SK-N-SH (cell line): ENCODE measurements around the gene MXRA8. TPM values are rescaled to one million over a fixed set of nuclear protein-coding genes. Genes with fewer than 3 reads are reported as not detected.

Source experiments
- CTCF ChIA-PET: fragments of 300-600, 350-600 bp; formaldehyde crosslinking; extraction: SDS; loops from one replicate; lab custom pipeline; 2021; lab: Yijun Ruan, JAX
- POLR2A ChIA-PET: fragments of 350-600 bp; sonication (Branson Sonifier 250); formaldehyde crosslinking; extraction: SDS; loops from one replicate; lab custom pipeline; 2020; ENCODE audit warnings: antibody characterized with exemption, inconsistent platforms; lab: Yijun Ruan, JAX
- DNase-seq: peaks from one replicate; pipeline ENCODE4 v3.0.0; 2012
- H2AFZ ChIP-seq: fragments of 200-600 bp; sonication (generic); 2 replicates; pipeline ENCODE4 v1.8.1; 2016; ENCODE audit warnings: antibody characterized with exemption, mild to moderate bottlenecking, low read depth
- H3F3A ChIP-seq: fragments of 200-600 bp; sonication (generic); replicated peaks from 2 replicates; pipeline ENCODE3; 2016; ENCODE audit warnings: antibody characterized with exemption, mild to moderate bottlenecking; ENCODE audit not compliant: insufficient read depth
- H3K27ac ChIP-seq, 2 experiments: fragments of 200-500 bp in 1 of 2; fragments of 200-600 bp in 1 of 2; sonication (Bioruptor generic) in 1 of 2; sonication (generic), shearing (Covaris generic) in 1 of 2; 2 replicates each; pipeline versions ENCODE4 v1.5.1 to v1.6.1; 2014 to 2016; ENCODE audit warnings: low read depth in 2 of 2, inconsistent platforms in 1 of 2, low read length in 1 of 2, mild to moderate bottlenecking in 1 of 2, mixed read lengths in 1 of 2
- H3K27me3 ChIP-seq: fragments of 200-600 bp; sonication (generic), shearing (Covaris generic); 2 replicates; pipeline ENCODE4 v1.6.1; 2016; ENCODE audit warnings: mixed run types; ENCODE audit not compliant: insufficient read depth
- H3K36me3 ChIP-seq, 2 experiments: fragments of 200-500 bp in 1 of 2; fragments of 200-600 bp in 1 of 2; sonication (Bioruptor generic) in 1 of 2; sonication (generic) in 1 of 2; replicated peaks in 1 of 2; 2 replicates each; pipeline versions ENCODE3 to v1.5.1; 2014 to 2016; ENCODE audit warnings: low read length in 1 of 2, mild to moderate bottlenecking in 1 of 2; ENCODE audit not compliant: insufficient read depth in 2 of 2, control insufficient read depth in 1 of 2
- H3K4me1 ChIP-seq, 2 experiments: fragments of 200-500 bp in 1 of 2; fragments of 200-600 bp in 1 of 2; sonication (Bioruptor generic) in 1 of 2; sonication (generic), shearing (Covaris generic) in 1 of 2; 2 replicates each; pipeline versions ENCODE4 v1.5.1 to v1.6.1; 2014 to 2016; ENCODE audit warnings: low read depth in 1 of 2, low read length in 1 of 2, mixed run types in 1 of 2; ENCODE audit not compliant: insufficient read depth in 2 of 2, control insufficient read depth in 1 of 2
- H3K4me2 ChIP-seq: fragments of 200-600 bp; sonication (generic), shearing (Covaris generic); 2 replicates; pipeline ENCODE4 v1.6.1; 2017; ENCODE audit warnings: mixed run types
- H3K4me3 ChIP-seq, 2 experiments: fragments of 200-500 bp in 1 of 2; fragments of 200-600 bp in 1 of 2; sonication (Bioruptor generic) in 1 of 2; sonication (generic), shearing (Covaris generic) in 1 of 2; 2 replicates each; pipeline versions ENCODE4 v1.5.1 to v1.8.1; 2014 to 2016; ENCODE audit warnings: low read depth in 2 of 2, inconsistent platforms in 1 of 2, low read length in 1 of 2, mild to moderate bottlenecking in 1 of 2, mixed read lengths in 1 of 2, moderate library complexity in 1 of 2
- H3K79me2 ChIP-seq: fragments of 200-600 bp; sonication (generic); 2 replicates; pipeline ENCODE4 v1.8.1; 2017; ENCODE audit warnings: mild to moderate bottlenecking; ENCODE audit not compliant: insufficient read depth
- H3K9ac ChIP-seq: fragments of 200-600 bp; sonication (generic); 2 replicates; pipeline ENCODE4 v1.6.1; 2017; ENCODE audit warnings: mixed run types
- H3K9me2 ChIP-seq: fragments of 200-600 bp; sonication (generic); 2 replicates; pipeline ENCODE4 v1.6.1; 2017; ENCODE audit warnings: mixed run types
- H3K9me3 ChIP-seq: fragments of 200-600 bp; sonication (generic); 2 replicates; pipeline ENCODE4 v1.6.1; 2017; ENCODE audit warnings: mixed run types, mild to moderate bottlenecking, moderate library complexity
- H4K20me1 ChIP-seq: fragments of 200-600 bp; sonication (generic); 2 replicates; pipeline ENCODE4 v1.6.1; 2017; ENCODE audit warnings: mild to moderate bottlenecking, mixed run types; ENCODE audit not compliant: insufficient read depth
- CHD2 ChIP-seq: fragments of 150-350 bp; IDR thresholded peaks from 2 replicates; pipeline ENCODE4 v1.6.1; 2018; ENCODE audit warnings: low read length; ENCODE audit not compliant: partially characterized antibody
- ELF1 ChIP-seq: IDR thresholded peaks from 2 replicates; pipeline ENCODE4 v1.4.0; 2012
- EP300 ChIP-seq, 2 experiments: IDR thresholded peaks; 2 replicates each; pipeline versions ENCODE4 v1.4.0 to v1.6.1; 2012; ENCODE audit warnings: borderline replicate concordance in 1 of 2, low read depth in 1 of 2, low read length in 1 of 2
- FOSL2 ChIP-seq: IDR thresholded peaks from 2 replicates; pipeline ENCODE4 v1.4.0; 2012; ENCODE audit warnings: low read depth, mild to moderate bottlenecking, moderate library complexity, borderline replicate concordance
- FOXJ3 ChIP-seq: sonication (generic); formaldehyde crosslinking; IDR thresholded peaks from 2 replicates; pipeline ENCODE4 v1.5.1; 2020; ENCODE audit warnings: mild to moderate bottlenecking, missing genetic modification reagents
- FOXM1 ChIP-seq: IDR thresholded peaks from 2 replicates; pipeline ENCODE4 v1.4.0; 2012; ENCODE audit warnings: low read depth, mild to moderate bottlenecking
- GABPA ChIP-seq: IDR thresholded peaks from 2 replicates; pipeline ENCODE4 v1.4.0; 2012; ENCODE audit warnings: low read depth, mild to moderate bottlenecking
- IRF3 ChIP-seq: fragments of 150-350 bp; IDR thresholded peaks from 2 replicates; pipeline ENCODE4 v1.6.1; 2016; ENCODE audit warnings: mild to moderate bottlenecking, low read depth, low read length
- MEF2A ChIP-seq: IDR thresholded peaks from 2 replicates; pipeline ENCODE4 v1.4.0; 2012; ENCODE audit warnings: low read depth, borderline replicate concordance
- POLR2AphosphoS5 ChIP-seq: IDR thresholded peaks from 2 replicates; pipeline ENCODE4 v1.6.1; 2012; ENCODE audit warnings: low read depth, low read length
- RAD21 ChIP-seq: IDR thresholded peaks from 2 replicates; pipeline ENCODE4 v1.6.1; 2012; ENCODE audit warnings: mild to moderate bottlenecking, low read length
- SIN3A ChIP-seq: IDR thresholded peaks from 2 replicates; pipeline ENCODE4 v1.6.1; 2012; ENCODE audit warnings: low read depth, mild to moderate bottlenecking, low read length, moderate library complexity, borderline replicate concordance
- YY1 ChIP-seq: IDR thresholded peaks from 2 replicates; pipeline ENCODE4 v1.4.0; 2012; ENCODE audit warnings: low read depth, mild to moderate bottlenecking
- ZBTB33 ChIP-seq: IDR thresholded peaks from 2 replicates; pipeline ENCODE4 v1.4.0; 2012; ENCODE audit warnings: low read depth, borderline replicate concordance
- WGBS: methylation state at CpG from one replicate; pipeline ENCODE4 v1.1.6; 2017; ENCODE audit warnings: low lambda C conversion rate; 5-methylcytosine and 5-hydroxymethylcytosine counted together
- polyA plus RNA-seq, 3 experiments: library from polyadenylated mRNA; depleted of rRNA; stranded (reverse); fragments of >200 nt; gene quantifications; 2 replicates each; pipeline ENCODE4 v1.2.3, GENCODE V29; 2012
- TF ChIP-seq, protein P1 (sequence below): IDR thresholded peaks from 2 replicates; pipeline ENCODE4 v1.4.0; 2012; ENCODE audit warnings: low read depth, borderline replicate concordance

MXRA8 gene
- polyA plus RNA-seq, 1 of the 3 experiments (the other 2 are of a cell fraction): 2.5 TPM

DNA sequence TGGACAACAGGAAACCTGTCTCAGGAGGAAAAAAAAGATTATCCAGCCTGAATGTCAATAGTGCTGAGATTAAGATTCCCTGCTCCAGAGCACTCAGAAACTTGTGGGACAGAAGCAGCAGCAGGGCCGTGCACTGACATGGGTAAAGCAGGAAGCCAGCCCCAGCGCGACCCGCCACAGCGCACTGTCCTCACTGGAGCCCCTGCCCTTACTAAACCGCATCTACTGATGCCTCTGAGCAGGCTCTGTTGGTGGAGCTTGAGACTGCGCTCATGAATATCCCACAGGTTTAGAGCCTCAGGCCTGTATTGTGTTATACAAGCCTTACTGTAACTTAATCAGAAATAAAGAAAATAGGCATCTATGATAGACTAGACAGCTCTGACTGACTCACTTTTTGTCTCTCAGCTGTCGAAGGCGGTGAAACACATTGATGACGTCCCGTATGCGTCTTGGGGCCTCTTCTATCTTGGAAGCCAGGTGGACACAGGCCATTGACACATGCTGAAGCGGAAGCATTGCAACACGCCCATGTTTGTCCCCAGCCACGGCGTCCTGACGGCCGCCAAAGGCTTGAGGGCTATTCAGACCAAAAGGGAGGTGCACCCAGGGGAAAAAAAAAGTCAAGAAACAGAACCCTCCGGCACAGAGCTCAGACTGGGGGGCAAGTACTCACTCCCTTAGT is 39.6 kb upstream of the MXRA8 start:
- Histone ChIP-seq H4K20me1 (0 out of 2 replicates have a peak, but pooled peaks cover 4% of the 10 kb centered on the region), H2AFZ (no peak overlapping the region), H3K9me3 (no peaks in the 10 kb centered on the region), H3K27ac (0 out of 4 replicates have a peak overlapping the region, but pooled peaks of 1 of the 2 experiments have one; percentile 6), H3F3A (peaks cover 16% of the 10 kb centered on the region), H3K27me3 (no peaks in the 10 kb centered on the region), H3K79me2 (peaks cover 97% of the 10 kb centered on the region), H3K4me2 (peak overlapping the region; percentile 93), H3K36me3 (peaks cover 35 to 44% of the 10 kb centered on the region in 2 experiments), H3K4me3 (peak overlapping the region; percentile 74 to 78), H3K4me1 (peaks cover 6 to 23% of the 10 kb centered on the region in 2 experiments; a peak in 1 of 4 replicates), H3K9ac (peak overlapping the region; percentile 93), H3K9me2 (no peaks in the 10 kb centered on the region)
- ChIA-PET POLR2A (no interaction called here), CTCF (interaction anchor here (1.0 to 3.8 kb wide), 3 partner anchors 9 to 23 kb away, joined by 3 to 16 read pairs (median 14); partner anchors contain the start of genes AURKAIP1 and MRPL20)
- WGBS: 57% methylated on average over 18 of the region's 19 CpGs
- no peak for TF ChIP-seq ZBTB33
- TF ChIP-seq CHD2: no peak
- TF ChIP-seq YY1: no peak
- no peak for TF ChIP-seq FOXM1
- TF ChIP-seq RAD21: no peak
- no peak for TF ChIP-seq FOSL2
- TF ChIP-seq, protein P1, sequence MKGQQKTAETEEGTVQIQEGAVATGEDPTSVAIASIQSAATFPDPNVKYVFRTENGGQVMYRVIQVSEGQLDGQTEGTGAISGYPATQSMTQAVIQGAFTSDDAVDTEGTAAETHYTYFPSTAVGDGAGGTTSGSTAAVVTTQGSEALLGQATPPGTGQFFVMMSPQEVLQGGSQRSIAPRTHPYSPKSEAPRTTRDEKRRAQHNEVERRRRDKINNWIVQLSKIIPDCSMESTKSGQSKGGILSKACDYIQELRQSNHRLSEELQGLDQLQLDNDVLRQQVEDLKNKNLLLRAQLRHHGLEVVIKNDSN: no peak
- no peak for TF ChIP-seq ELF1
- no peak for TF ChIP-seq SIN3A
- TF ChIP-seq MEF2A: no peak
- TF ChIP-seq FOXJ3 (CRISPR knock-in tag): no peak
- TF ChIP-seq GABPA: no peak
- TF ChIP-seq POLR2AphosphoS5: no peak
- no peak for TF ChIP-seq IRF3
- no peak for TF ChIP-seq EP300 (IDR thresholded peaks at IDR 0.05; ENCODE audit: borderline replicate concordance in 1 of 2, low read depth in 1 of 2, low read length in 1 of 2)
- DNase-seq: peak; percentile 16
